HepG2 (cell line): Measurements from ENCODE around the gene GGT1. TPM values are rescaled to one million over a fixed set of nuclear protein-coding genes. Genes with fewer than 3 reads are reported as not detected.

Experiments
- CHCHD3 ChIP-seq: sonication (generic); formaldehyde crosslinking; IDR thresholded peaks from 2 replicates; pipeline ENCODE4 v1.8.0; 2022; ENCODE audit warnings: mild to moderate bottlenecking, missing genetic modification reagents, moderate library complexity
- NR2F6 ChIP-seq, 2 experiments: IDR thresholded peaks; 2 replicates each; pipeline ENCODE4 v1.6.1; 2016; ENCODE audit warnings: antibody characterized with exemption in 1 of 2, mild to moderate bottlenecking in 1 of 2
- POGZ ChIP-seq: sonication (generic); formaldehyde crosslinking; IDR thresholded peaks from 2 replicates; pipeline ENCODE4 v1.4.0; 2020; ENCODE audit warnings: mild to moderate bottlenecking, missing genetic modification reagents
- RBFOX2 ChIP-seq: fragments of 200-400 bp; formaldehyde crosslinking; IDR thresholded peaks from 2 replicates; pipeline ENCODE4 v1.6.1; 2017; ENCODE audit warnings: low read depth, mild to moderate bottlenecking, low read length
- SOX13 ChIP-seq, 3 experiments: fragments of 450-650 bp in 1 of 3; sonication (generic) in 1 of 3; formaldehyde crosslinking in 1 of 3; IDR thresholded peaks in 2 of 3; conservative IDR thresholded peaks in 1 of 3; 2 replicates each; pipeline versions ENCODE4 v1.5.0 to v1.6.1; 2016 to 2020; ENCODE audit warnings: antibody characterized with exemption in 1 of 3, mild to moderate bottlenecking in 1 of 3, missing compliant biosample characterization in 1 of 3, missing genetic modification reagents in 1 of 3, moderate library complexity in 1 of 3
- THAP11 ChIP-seq: IDR thresholded peaks from 2 replicates; pipeline ENCODE4 v1.6.1; 2016; ENCODE audit warnings: missing biosample characterization, missing genetic modification reagents
- ZNF274 ChIP-seq: sonication (generic); formaldehyde crosslinking; IDR thresholded peaks from 2 replicates; pipeline ENCODE4 v1.5.1; 2020; ENCODE audit warnings: mild to moderate bottlenecking, missing genetic modification reagents
- polyA plus RNA-seq, 8 experiments: library from polyadenylated mRNA; depleted of rRNA in 3 of 8; stranded (reverse) in 7 of 8; unstranded in 1 of 8; fragments of >200 nt; fragmentation: Illumina TruSeq in 4 of 8; extraction: Trizol in 4 of 8; gene quantifications; 2 replicates each; pipeline versions ENCODE4 v1.2.1 to v1.2.3, GENCODE V29; 2011 to 2016; ENCODE audit warnings: low read depth in 4 of 8, missing spikeins in 1 of 8, mixed read lengths in 1 of 8; ENCODE audit not compliant: insufficient read depth in 1 of 8
- total RNA-seq, 5 experiments: library from RNA; depleted of rRNA; stranded (reverse); fragments of >200 nt; fragmentation: Illumina TruSeq; extraction: Trizol; gene quantifications; 2 replicates each; pipeline ENCODE4 v1.2.3, GENCODE V29; 2016; ENCODE audit warnings: low read depth in 1 of 5
- TF ChIP-seq, protein P1 (sequence below): sonication (generic); formaldehyde crosslinking; IDR thresholded peaks from 2 replicates; pipeline ENCODE4 v1.9.0; 2021; ENCODE audit warnings: missing genetic modification reagents, borderline replicate concordance
- TF ChIP-seq, protein P2 (sequence below), 2 experiments: sonication (generic) in 1 of 2; formaldehyde crosslinking in 1 of 2; IDR thresholded peaks; 2 replicates each; pipeline versions ENCODE4 v1.4.0 to v1.6.1; 2016 to 2020; ENCODE audit warnings: borderline replicate concordance in 1 of 2, low read depth in 1 of 2, mild to moderate bottlenecking in 1 of 2, missing genetic modification reagents in 1 of 2
- TF ChIP-seq, protein P3 (sequence below): sonication (generic); formaldehyde crosslinking; IDR thresholded peaks from 2 replicates; pipeline ENCODE4 v1.4.0; 2020; ENCODE audit warnings: missing genetic modification reagents
- TF ChIP-seq, protein P4 (sequence below): IDR thresholded peaks from 2 replicates; pipeline ENCODE4 v1.6.1; 2016; ENCODE audit warnings: low read depth, borderline replicate concordance
- TF ChIP-seq, protein P5 (sequence below): IDR thresholded peaks from 2 replicates; pipeline ENCODE4 v1.6.1; 2016; ENCODE audit warnings: missing compliant biosample characterization, missing genetic modification reagents, borderline replicate concordance
- TF ChIP-seq, protein P6 (sequence below): sonication (generic); formaldehyde crosslinking; IDR thresholded peaks from 2 replicates; pipeline ENCODE4 v1.5.1; 2020; ENCODE audit warnings: mild to moderate bottlenecking, moderate library complexity, missing genetic modification reagents

GGT1 gene
- total and polyA plus RNA-seq, 2 of the 13 experiments (the other 11 are each of a cell fraction or from before 2014, with no cell fraction given) = 29.9 to 103 TPM

DNA sequence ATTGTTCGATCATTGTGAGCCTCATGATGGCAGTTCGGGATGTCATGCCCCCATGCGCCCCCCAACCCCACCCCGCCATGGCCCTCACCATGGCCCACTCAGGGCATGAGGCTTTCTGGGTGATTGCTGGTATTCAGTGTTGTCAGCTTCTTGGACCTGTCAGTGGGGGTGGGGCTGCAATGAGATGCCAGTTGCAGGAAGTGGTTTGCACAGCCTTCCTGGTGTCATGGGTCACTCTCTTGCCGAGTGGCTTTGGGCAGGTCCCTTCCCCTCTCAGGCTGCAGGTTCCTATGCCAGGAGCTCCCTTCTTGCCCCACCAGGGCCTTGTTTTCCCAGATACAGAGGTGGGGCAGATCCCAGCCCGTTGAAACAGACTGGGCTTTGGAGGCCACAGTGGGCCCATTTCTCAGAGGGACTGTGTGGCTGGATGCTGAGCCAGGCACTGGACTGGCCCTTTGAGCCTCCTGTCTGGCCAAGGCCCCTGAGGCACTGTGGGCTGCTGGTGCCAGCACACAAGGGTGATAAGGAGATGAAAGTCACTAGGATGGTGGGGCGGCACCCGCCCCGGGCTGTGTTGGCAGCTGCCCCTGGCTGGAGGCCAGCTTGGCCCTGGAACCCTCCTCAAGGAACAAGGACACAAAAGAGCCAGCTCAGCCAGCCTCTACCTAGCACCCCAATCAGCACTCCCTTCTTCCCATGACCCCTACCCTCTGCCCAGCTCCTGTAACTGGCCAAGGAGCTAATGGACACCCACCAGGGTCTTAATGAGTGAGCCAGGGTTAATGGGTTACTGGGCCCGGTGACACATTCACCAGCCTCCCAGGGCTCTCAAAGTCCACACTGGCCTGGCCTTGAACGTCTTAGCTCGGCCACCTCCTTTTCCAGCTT lies 1.5 kb upstream of the GGT1 start (continued):
- TF ChIP-seq, protein P1, sequence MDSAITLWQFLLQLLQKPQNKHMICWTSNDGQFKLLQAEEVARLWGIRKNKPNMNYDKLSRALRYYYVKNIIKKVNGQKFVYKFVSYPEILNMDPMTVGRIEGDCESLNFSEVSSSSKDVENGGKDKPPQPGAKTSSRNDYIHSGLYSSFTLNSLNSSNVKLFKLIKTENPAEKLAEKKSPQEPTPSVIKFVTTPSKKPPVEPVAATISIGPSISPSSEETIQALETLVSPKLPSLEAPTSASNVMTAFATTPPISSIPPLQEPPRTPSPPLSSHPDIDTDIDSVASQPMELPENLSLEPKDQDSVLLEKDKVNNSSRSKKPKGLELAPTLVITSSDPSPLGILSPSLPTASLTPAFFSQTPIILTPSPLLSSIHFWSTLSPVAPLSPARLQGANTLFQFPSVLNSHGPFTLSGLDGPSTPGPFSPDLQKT (CRISPR knock-in tag) = no peak
- TF ChIP-seq ZNF274 (CRISPR knock-in tag) (0 out of 2 replicates have a peak, but pooled peaks have one; percentile 31), THAP11 (CRISPR knock-in tag) (peak; percentile 41; the same call in 1 of the 2 replicates), SOX13 (IDR thresholded peaks at IDR 0.05) (no peak), SOX13 (CRISPR knock-in tag; conservative IDR thresholded peaks at IDR 0.05 in 1 of 2, IDR thresholded peaks at IDR 0.05 in 1 of 2) (0 out of 4 replicates have a peak, but pooled peaks of 1 of the 2 experiments have one; percentile 22), CHCHD3 (CRISPR knock-in tag) (no peak), RBFOX2 (peak; percentile 63), NR2F6 (IDR thresholded peaks at IDR 0.05) (peak; percentile 13; the same call in 1 of the 2 replicates), NR2F6 (CRISPR knock-in tag; IDR thresholded peaks at IDR 0.05) (peak; percentile 45), POGZ (0 out of 2 replicates have a peak, but pooled peaks have one; percentile 29)
- TF ChIP-seq, protein P2, sequence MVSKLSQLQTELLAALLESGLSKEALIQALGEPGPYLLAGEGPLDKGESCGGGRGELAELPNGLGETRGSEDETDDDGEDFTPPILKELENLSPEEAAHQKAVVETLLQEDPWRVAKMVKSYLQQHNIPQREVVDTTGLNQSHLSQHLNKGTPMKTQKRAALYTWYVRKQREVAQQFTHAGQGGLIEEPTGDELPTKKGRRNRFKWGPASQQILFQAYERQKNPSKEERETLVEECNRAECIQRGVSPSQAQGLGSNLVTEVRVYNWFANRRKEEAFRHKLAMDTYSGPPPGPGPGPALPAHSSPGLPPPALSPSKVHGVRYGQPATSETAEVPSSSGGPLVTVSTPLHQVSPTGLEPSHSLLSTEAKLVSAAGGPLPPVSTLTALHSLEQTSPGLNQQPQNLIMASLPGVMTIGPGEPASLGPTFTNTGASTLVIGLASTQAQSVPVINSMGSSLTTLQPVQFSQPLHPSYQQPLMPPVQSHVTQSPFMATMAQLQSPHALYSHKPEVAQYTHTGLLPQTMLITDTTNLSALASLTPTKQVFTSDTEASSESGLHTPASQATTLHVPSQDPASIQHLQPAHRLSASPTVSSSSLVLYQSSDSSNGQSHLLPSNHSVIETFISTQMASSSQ (IDR thresholded peaks at IDR 0.05; ENCODE audit: low read depth) = peak; percentile 87
- TF ChIP-seq, protein P2 (CRISPR knock-in tag; IDR thresholded peaks at IDR 0.05; ENCODE audit: borderline replicate concordance) = peak; percentile 95
- TF ChIP-seq, protein P3, sequence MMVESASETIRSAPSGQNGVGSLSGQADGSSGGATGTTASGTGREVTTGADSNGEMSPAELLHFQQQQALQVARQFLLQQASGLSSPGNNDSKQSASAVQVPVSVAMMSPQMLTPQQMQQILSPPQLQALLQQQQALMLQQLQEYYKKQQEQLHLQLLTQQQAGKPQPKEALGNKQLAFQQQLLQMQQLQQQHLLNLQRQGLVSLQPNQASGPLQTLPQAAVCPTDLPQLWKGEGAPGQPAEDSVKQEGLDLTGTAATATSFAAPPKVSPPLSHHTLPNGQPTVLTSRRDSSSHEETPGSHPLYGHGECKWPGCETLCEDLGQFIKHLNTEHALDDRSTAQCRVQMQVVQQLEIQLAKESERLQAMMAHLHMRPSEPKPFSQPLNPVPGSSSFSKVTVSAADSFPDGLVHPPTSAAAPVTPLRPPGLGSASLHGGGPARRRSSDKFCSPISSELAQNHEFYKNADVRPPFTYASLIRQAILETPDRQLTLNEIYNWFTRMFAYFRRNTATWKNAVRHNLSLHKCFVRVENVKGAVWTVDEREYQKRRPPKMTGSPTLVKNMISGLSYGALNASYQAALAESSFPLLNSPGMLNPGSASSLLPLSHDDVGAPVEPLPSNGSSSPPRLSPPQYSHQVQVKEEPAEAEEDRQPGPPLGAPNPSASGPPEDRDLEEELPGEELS (CRISPR knock-in tag) = peak; percentile 58; the same call in 1 of the 2 replicates
- TF ChIP-seq, protein P4, sequence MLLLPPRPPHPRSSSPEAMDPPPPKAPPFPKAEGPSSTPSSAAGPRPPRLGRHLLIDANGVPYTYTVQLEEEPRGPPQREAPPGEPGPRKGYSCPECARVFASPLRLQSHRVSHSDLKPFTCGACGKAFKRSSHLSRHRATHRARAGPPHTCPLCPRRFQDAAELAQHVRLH (CRISPR knock-in tag) = peak; percentile 48; the same call in 1 of the 2 replicates
- TF ChIP-seq, protein P5, sequence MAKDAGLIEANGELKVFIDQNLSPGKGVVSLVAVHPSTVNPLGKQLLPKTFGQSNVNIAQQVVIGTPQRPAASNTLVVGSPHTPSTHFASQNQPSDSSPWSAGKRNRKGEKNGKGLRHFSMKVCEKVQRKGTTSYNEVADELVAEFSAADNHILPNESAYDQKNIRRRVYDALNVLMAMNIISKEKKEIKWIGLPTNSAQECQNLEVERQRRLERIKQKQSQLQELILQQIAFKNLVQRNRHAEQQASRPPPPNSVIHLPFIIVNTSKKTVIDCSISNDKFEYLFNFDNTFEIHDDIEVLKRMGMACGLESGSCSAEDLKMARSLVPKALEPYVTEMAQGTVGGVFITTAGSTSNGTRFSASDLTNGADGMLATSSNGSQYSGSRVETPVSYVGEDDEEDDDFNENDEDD (CRISPR knock-in tag) = peak; percentile 5; the same call in 1 of the 2 replicates
- TF ChIP-seq, protein P6, sequence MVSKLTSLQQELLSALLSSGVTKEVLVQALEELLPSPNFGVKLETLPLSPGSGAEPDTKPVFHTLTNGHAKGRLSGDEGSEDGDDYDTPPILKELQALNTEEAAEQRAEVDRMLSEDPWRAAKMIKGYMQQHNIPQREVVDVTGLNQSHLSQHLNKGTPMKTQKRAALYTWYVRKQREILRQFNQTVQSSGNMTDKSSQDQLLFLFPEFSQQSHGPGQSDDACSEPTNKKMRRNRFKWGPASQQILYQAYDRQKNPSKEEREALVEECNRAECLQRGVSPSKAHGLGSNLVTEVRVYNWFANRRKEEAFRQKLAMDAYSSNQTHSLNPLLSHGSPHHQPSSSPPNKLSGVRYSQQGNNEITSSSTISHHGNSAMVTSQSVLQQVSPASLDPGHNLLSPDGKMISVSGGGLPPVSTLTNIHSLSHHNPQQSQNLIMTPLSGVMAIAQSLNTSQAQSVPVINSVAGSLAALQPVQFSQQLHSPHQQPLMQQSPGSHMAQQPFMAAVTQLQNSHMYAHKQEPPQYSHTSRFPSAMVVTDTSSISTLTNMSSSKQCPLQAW (CRISPR knock-in tag) = peak; percentile 83
